SK-N-SH (cell line): ENCODE results near the gene CEP131. TPM values are rescaled to one million over a fixed set of nuclear protein-coding genes. Genes with fewer than 3 reads are reported as not detected.
A peak's percentile ranks its signal among the peaks of the same experiment; 100 is the strongest.

Source experiments
- CTCF ChIA-PET: fragments of 300-600, 350-600 bp; formaldehyde crosslinking; extraction: SDS; loops from one replicate; lab custom pipeline; 2021; lab: Yijun Ruan, JAX
- POLR2A ChIA-PET: fragments of 350-600 bp; sonication (Branson Sonifier 250); formaldehyde crosslinking; extraction: SDS; loops from one replicate; lab custom pipeline; 2020; ENCODE audit warnings: antibody characterized with exemption, inconsistent platforms; lab: Yijun Ruan, JAX
- DNase-seq: peaks from one replicate; pipeline ENCODE4 v3.0.0; 2012
- H2AFZ ChIP-seq: fragments of 200-600 bp; sonication (generic); 2 replicates; pipeline ENCODE4 v1.8.1; 2016; ENCODE audit warnings: antibody characterized with exemption, mild to moderate bottlenecking, low read depth
- H3F3A ChIP-seq: fragments of 200-600 bp; sonication (generic); replicated peaks from 2 replicates; pipeline ENCODE3; 2016; ENCODE audit warnings: antibody characterized with exemption, mild to moderate bottlenecking; ENCODE audit not compliant: insufficient read depth
- H3K27ac ChIP-seq, 2 experiments: fragments of 200-500 bp in 1 of 2; fragments of 200-600 bp in 1 of 2; sonication (Bioruptor generic) in 1 of 2; sonication (generic), shearing (Covaris generic) in 1 of 2; 2 replicates each; pipeline versions ENCODE4 v1.5.1 to v1.6.1; 2014 to 2016; ENCODE audit warnings: low read depth in 2 of 2, inconsistent platforms in 1 of 2, low read length in 1 of 2, mild to moderate bottlenecking in 1 of 2, mixed read lengths in 1 of 2
- H3K27me3 ChIP-seq: fragments of 200-600 bp; sonication (generic), shearing (Covaris generic); 2 replicates; pipeline ENCODE4 v1.6.1; 2016; ENCODE audit warnings: mixed run types; ENCODE audit not compliant: insufficient read depth
- H3K36me3 ChIP-seq, 2 experiments: fragments of 200-500 bp in 1 of 2; fragments of 200-600 bp in 1 of 2; sonication (Bioruptor generic) in 1 of 2; sonication (generic) in 1 of 2; replicated peaks in 1 of 2; 2 replicates each; pipeline versions ENCODE3 to v1.5.1; 2014 to 2016; ENCODE audit warnings: low read length in 1 of 2, mild to moderate bottlenecking in 1 of 2; ENCODE audit not compliant: insufficient read depth in 2 of 2, control insufficient read depth in 1 of 2
- H3K4me1 ChIP-seq, 2 experiments: fragments of 200-500 bp in 1 of 2; fragments of 200-600 bp in 1 of 2; sonication (Bioruptor generic) in 1 of 2; sonication (generic), shearing (Covaris generic) in 1 of 2; 2 replicates each; pipeline versions ENCODE4 v1.5.1 to v1.6.1; 2014 to 2016; ENCODE audit warnings: low read depth in 1 of 2, low read length in 1 of 2, mixed run types in 1 of 2; ENCODE audit not compliant: insufficient read depth in 2 of 2, control insufficient read depth in 1 of 2
- H3K4me2 ChIP-seq: fragments of 200-600 bp; sonication (generic), shearing (Covaris generic); 2 replicates; pipeline ENCODE4 v1.6.1; 2017; ENCODE audit warnings: mixed run types
- H3K4me3 ChIP-seq, 2 experiments: fragments of 200-500 bp in 1 of 2; fragments of 200-600 bp in 1 of 2; sonication (Bioruptor generic) in 1 of 2; sonication (generic), shearing (Covaris generic) in 1 of 2; 2 replicates each; pipeline versions ENCODE4 v1.5.1 to v1.8.1; 2014 to 2016; ENCODE audit warnings: low read depth in 2 of 2, inconsistent platforms in 1 of 2, low read length in 1 of 2, mild to moderate bottlenecking in 1 of 2, mixed read lengths in 1 of 2, moderate library complexity in 1 of 2
- H3K79me2 ChIP-seq: fragments of 200-600 bp; sonication (generic); 2 replicates; pipeline ENCODE4 v1.8.1; 2017; ENCODE audit warnings: mild to moderate bottlenecking; ENCODE audit not compliant: insufficient read depth
- H3K9ac ChIP-seq: fragments of 200-600 bp; sonication (generic); 2 replicates; pipeline ENCODE4 v1.6.1; 2017; ENCODE audit warnings: mixed run types
- H3K9me2 ChIP-seq: fragments of 200-600 bp; sonication (generic); 2 replicates; pipeline ENCODE4 v1.6.1; 2017; ENCODE audit warnings: mixed run types
- H3K9me3 ChIP-seq: fragments of 200-600 bp; sonication (generic); 2 replicates; pipeline ENCODE4 v1.6.1; 2017; ENCODE audit warnings: mixed run types, mild to moderate bottlenecking, moderate library complexity
- H4K20me1 ChIP-seq: fragments of 200-600 bp; sonication (generic); 2 replicates; pipeline ENCODE4 v1.6.1; 2017; ENCODE audit warnings: mild to moderate bottlenecking, mixed run types; ENCODE audit not compliant: insufficient read depth
- CHD2 ChIP-seq: fragments of 150-350 bp; IDR thresholded peaks from 2 replicates; pipeline ENCODE4 v1.6.1; 2018; ENCODE audit warnings: low read length; ENCODE audit not compliant: partially characterized antibody
- CTCF ChIP-seq: fragments of 200-600 bp; sonication (generic); IDR thresholded peaks from 2 replicates; pipeline ENCODE4 v1.6.1; 2017; ENCODE audit warnings: antibody characterized with exemption, mild to moderate bottlenecking, moderate library complexity
- FOSL2 ChIP-seq: IDR thresholded peaks from 2 replicates; pipeline ENCODE4 v1.4.0; 2012; ENCODE audit warnings: low read depth, mild to moderate bottlenecking, moderate library complexity, borderline replicate concordance
- FOXM1 ChIP-seq: IDR thresholded peaks from 2 replicates; pipeline ENCODE4 v1.4.0; 2012; ENCODE audit warnings: low read depth, mild to moderate bottlenecking
- GATA2 ChIP-seq: sonication (generic); formaldehyde crosslinking; IDR thresholded peaks from 2 replicates; pipeline ENCODE4 v1.5.0; 2020; ENCODE audit warnings: mild to moderate bottlenecking, missing genetic modification reagents
- JUND ChIP-seq: IDR thresholded peaks from 2 replicates; pipeline ENCODE4 v1.4.0; 2012
- MAX ChIP-seq: IDR thresholded peaks from 2 replicates; pipeline ENCODE4 v1.4.0; 2012; ENCODE audit warnings: low read depth
- MEF2A ChIP-seq: IDR thresholded peaks from 2 replicates; pipeline ENCODE4 v1.4.0; 2012; ENCODE audit warnings: low read depth, borderline replicate concordance
- MXI1 ChIP-seq: IDR thresholded peaks from 2 replicates; pipeline ENCODE4 v1.6.1; 2012; ENCODE audit warnings: mild to moderate bottlenecking, low read depth, low read length, improper control_type of control experiment
- NRF1 ChIP-seq: IDR thresholded peaks from 2 replicates; pipeline ENCODE4 v1.6.1; 2012; ENCODE audit warnings: low read depth, mild to moderate bottlenecking, low read length
- POLR2AphosphoS5 ChIP-seq: IDR thresholded peaks from 2 replicates; pipeline ENCODE4 v1.6.1; 2012; ENCODE audit warnings: low read depth, low read length
- RAD21 ChIP-seq: IDR thresholded peaks from 2 replicates; pipeline ENCODE4 v1.6.1; 2012; ENCODE audit warnings: mild to moderate bottlenecking, low read length
- RCOR1 ChIP-seq: fragments of 150-350 bp; IDR thresholded peaks from 2 replicates; pipeline ENCODE4 v1.6.1; 2017; ENCODE audit warnings: antibody characterized with exemption, low read length
- RFX5 ChIP-seq: IDR thresholded peaks from 2 replicates; pipeline ENCODE4 v1.6.1; 2012; ENCODE audit warnings: mild to moderate bottlenecking, improper control_type of control experiment, low read length
- SIN3A ChIP-seq: IDR thresholded peaks from 2 replicates; pipeline ENCODE4 v1.6.1; 2012; ENCODE audit warnings: low read depth, mild to moderate bottlenecking, low read length, moderate library complexity, borderline replicate concordance
- SMC3 ChIP-seq: IDR thresholded peaks from 2 replicates; pipeline ENCODE4 v1.6.1; 2012; ENCODE audit warnings: low read depth, low read length, improper control_type of control experiment
- WGBS: methylation state at CpG from one replicate; pipeline ENCODE4 v1.1.6; 2017; ENCODE audit warnings: low lambda C conversion rate; 5-methylcytosine and 5-hydroxymethylcytosine counted together
- polyA plus RNA-seq, 3 experiments: library from polyadenylated mRNA; depleted of rRNA; stranded (reverse); fragments of >200 nt; gene quantifications; 2 replicates each; pipeline ENCODE4 v1.2.3, GENCODE V29; 2012
- TF ChIP-seq, protein P1 (sequence below): fragments of 150-350 bp; IDR thresholded peaks from 2 replicates; pipeline ENCODE4 v1.6.1; 2016; ENCODE audit warnings: mild to moderate bottlenecking, low read depth, low read length
- TF ChIP-seq, protein P2 (sequence below): IDR thresholded peaks from 2 replicates; pipeline ENCODE4 v1.4.0; 2012; ENCODE audit warnings: low read depth, borderline replicate concordance

The CEP131 gene
- polyA plus RNA-seq, 1 of the 3 experiments (the other 2 are of a cell fraction): 34.8 TPM

GRCh38 chr17:81202318-81202717 is 20.4 kb downstream of the CEP131 start (continued):
- TF ChIP-seq CTCF (no peak), GATA2 (CRISPR knock-in tag) (no peak), RAD21 (no peak)

DNA sequence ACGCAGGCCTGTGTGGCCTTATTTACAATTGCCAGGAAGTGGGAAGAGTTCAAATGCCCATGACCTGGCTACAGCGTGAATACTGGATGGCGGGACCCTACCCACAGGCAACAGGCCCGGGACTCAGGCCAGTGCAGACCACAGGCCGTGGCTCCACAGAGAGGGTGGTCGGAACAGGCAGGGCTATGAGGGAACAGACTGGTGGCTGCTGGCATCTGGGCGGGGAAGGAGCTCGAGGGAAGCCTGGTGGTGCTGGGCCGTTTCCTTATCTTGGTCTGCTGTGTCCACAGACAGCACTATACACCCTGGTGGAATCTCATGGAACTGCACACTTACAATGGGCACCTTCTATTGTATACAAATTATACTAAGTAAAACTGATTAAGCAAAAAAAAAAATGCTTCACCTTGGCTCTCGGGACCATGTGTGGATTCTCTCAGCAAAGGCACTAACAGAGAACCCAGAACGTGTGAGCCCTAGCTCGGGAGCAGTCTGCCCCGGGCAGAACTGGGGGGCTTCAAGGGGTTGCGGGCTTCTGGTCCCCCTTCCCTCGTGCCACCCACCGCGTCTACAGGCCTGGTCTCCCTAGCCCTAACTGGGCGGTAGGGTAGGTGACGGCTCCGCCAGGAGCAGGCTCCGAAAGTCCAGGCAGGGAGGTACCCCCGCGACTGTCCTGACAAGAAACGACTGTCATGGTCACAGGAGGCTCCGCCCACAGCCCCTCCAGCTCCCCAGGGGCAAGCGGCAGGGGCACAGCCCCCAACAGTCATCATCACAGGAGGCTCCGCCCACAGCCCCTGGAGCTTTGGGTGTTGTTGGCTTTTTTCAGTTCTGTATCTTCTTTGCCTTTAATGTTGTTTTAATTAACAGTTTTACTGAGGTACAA is 21.8 kb downstream of the CEP131 start:
- Histone ChIP-seq H3K79me2 (no peaks in the 10 kb centered on the region), H3K36me3 (peaks cover 5 to 35% of the 10 kb centered on the region in 2 experiments), H3K4me2 (no peak overlapping the region), H3K9me3 (no peaks in the 10 kb centered on the region), H3K27me3 (no peaks in the 10 kb centered on the region), H3F3A (no peaks in the 10 kb centered on the region), H3K27ac (peak overlapping the region in 1 of 2 experiments; percentile 13; a peak in 1 of 4 replicates), H3K4me1 (peaks cover 0 to 3% of the 10 kb centered on the region in 2 experiments; a peak in 1 of 4 replicates), H3K9ac (no peak overlapping the region), H3K9me2 (no peaks in the 10 kb centered on the region), H2AFZ (no peak overlapping the region), H4K20me1 (no peaks in the 10 kb centered on the region; the same call in 1 of the 2 replicates), H3K4me3 (no peak overlapping the region)
- peak; percentile 91 for DNase-seq
- CTCF ChIA-PET: interaction anchor here (0.6 to 14.7 kb wide), 41 partner anchors 8 to 756 kb away, joined by 3 to 147 read pairs (median 5); partner anchors contain the start of genes NDUFAF8 and TEPSIN
- WGBS: 77% methylated on average over 18 of the region's 27 CpGs
- POLR2A ChIA-PET: interaction anchor here (0.6 kb wide), 1 partner anchor 54 kb away, joined by 3 read pairs; no protein-coding TSS in a partner anchor
- TF ChIP-seq MEF2A (no peak), CTCF (peak; percentile 73), RAD21 (peak; percentile 75), SMC3 (peak; percentile 67), MAX (no peak), JUND (no peak), FOXM1 (no peak), NRF1 (no peak), SIN3A (0 out of 2 replicates have a peak, but pooled peaks have one; percentile 16), RCOR1 (no peak), POLR2AphosphoS5 (no peak), FOSL2 (no peak), CHD2 (no peak), MXI1 (no peak), RFX5 (no peak)
- TF ChIP-seq, protein P1, sequence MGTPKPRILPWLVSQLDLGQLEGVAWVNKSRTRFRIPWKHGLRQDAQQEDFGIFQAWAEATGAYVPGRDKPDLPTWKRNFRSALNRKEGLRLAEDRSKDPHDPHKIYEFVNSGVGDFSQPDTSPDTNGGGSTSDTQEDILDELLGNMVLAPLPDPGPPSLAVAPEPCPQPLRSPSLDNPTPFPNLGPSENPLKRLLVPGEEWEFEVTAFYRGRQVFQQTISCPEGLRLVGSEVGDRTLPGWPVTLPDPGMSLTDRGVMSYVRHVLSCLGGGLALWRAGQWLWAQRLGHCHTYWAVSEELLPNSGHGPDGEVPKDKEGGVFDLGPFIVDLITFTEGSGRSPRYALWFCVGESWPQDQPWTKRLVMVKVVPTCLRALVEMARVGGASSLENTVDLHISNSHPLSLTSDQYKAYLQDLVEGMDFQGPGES: no peak
- TF ChIP-seq, protein P2, sequence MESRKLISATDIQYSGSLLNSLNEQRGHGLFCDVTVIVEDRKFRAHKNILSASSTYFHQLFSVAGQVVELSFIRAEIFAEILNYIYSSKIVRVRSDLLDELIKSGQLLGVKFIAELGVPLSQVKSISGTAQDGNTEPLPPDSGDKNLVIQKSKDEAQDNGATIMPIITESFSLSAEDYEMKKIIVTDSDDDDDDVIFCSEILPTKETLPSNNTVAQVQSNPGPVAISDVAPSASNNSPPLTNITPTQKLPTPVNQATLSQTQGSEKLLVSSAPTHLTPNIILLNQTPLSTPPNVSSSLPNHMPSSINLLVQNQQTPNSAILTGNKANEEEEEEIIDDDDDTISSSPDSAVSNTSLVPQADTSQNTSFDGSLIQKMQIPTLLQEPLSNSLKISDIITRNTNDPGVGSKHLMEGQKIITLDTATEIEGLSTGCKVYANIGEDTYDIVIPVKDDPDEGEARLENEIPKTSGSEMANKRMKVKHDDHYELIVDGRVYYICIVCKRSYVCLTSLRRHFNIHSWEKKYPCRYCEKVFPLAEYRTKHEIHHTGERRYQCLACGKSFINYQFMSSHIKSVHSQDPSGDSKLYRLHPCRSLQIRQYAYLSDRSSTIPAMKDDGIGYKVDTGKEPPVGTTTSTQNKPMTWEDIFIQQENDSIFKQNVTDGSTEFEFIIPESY: no peak
